H9 (cell line): ENCODE results near the gene C20orf96. TPM values are rescaled to one million over a fixed set of nuclear protein-coding genes. Genes with fewer than 3 reads are reported as not detected.

ENCODE experiments used
- DNase-seq: peaks from one replicate; pipeline ENCODE4 v3.0.0-alpha.2; 2017
- H2AFZ ChIP-seq: one replicate; pipeline ENCODE4 v1.6.1; 2013; ENCODE audit warnings: mild to moderate bottlenecking, low read length, control low read depth, moderate library complexity
- H2AK5ac ChIP-seq: 2 replicates; pipeline ENCODE4 v1.6.1; 2013; ENCODE audit warnings: low read length, control low read depth, mixed read lengths; ENCODE audit not compliant: insufficient read length
- H2BK120ac ChIP-seq: one replicate; pipeline ENCODE4 v1.6.1; 2013; ENCODE audit warnings: low read depth, mild to moderate bottlenecking, low read length, control low read depth, inconsistent platforms; ENCODE audit not compliant: poor library complexity, severe bottlenecking
- H2BK12ac ChIP-seq: 2 replicates; pipeline ENCODE4 v1.6.1; 2013; ENCODE audit warnings: low read length, control low read depth, mixed read lengths, low read depth; ENCODE audit not compliant: insufficient read length
- H2BK15ac ChIP-seq: 2 replicates; pipeline ENCODE4 v1.6.1; 2013; ENCODE audit warnings: low read depth, low read length, control low read depth
- H2BK20ac ChIP-seq: one replicate; pipeline ENCODE4 v1.6.1; 2013; ENCODE audit warnings: low read depth, mild to moderate bottlenecking, low read length, control low read depth, inconsistent platforms; ENCODE audit not compliant: poor library complexity, severe bottlenecking
- H2BK5ac ChIP-seq: 2 replicates; pipeline ENCODE4 v1.6.1; 2013; ENCODE audit warnings: low read length, control low read depth, mixed read lengths; ENCODE audit not compliant: insufficient read length
- H3K14ac ChIP-seq: 2 replicates; pipeline ENCODE4 v1.6.1; 2013; ENCODE audit warnings: low read length, control low read depth; ENCODE audit not compliant: insufficient read depth
- H3K18ac ChIP-seq: 2 replicates; pipeline ENCODE4 v1.6.1; 2013; ENCODE audit warnings: low read depth, mild to moderate bottlenecking, mixed read lengths, low read length, control low read depth; ENCODE audit not compliant: insufficient read length
- H3K23ac ChIP-seq: 2 replicates; pipeline ENCODE4 v1.6.1; 2013; ENCODE audit warnings: low read length, control low read depth, mixed read lengths, low read depth; ENCODE audit not compliant: insufficient read length
- H3K23me2 ChIP-seq: 2 replicates; pipeline ENCODE4 v1.6.1; 2013; ENCODE audit warnings: low read depth, mild to moderate bottlenecking, mixed read lengths, low read length, control low read depth; ENCODE audit not compliant: insufficient read length, poor library complexity, severe bottlenecking
- H3K27ac ChIP-seq: 2 replicates; pipeline ENCODE4 v1.5.1; 2013; ENCODE audit warnings: low read length, control low read depth, mixed read lengths, low read depth; ENCODE audit not compliant: insufficient read length
- H3K27me3 ChIP-seq: 2 replicates; pipeline ENCODE4 v1.6.1; 2013; ENCODE audit warnings: low read length, control low read depth, inconsistent platforms; ENCODE audit not compliant: insufficient read depth
- H3K4ac ChIP-seq: 2 replicates; pipeline ENCODE4 v1.6.1; 2013; ENCODE audit warnings: low read depth, mild to moderate bottlenecking, control low read depth, inconsistent platforms, low read length, moderate library complexity
- H3K4me1 ChIP-seq: 2 replicates; pipeline ENCODE4 v1.6.1; 2013; ENCODE audit warnings: low read length, control low read depth, inconsistent platforms; ENCODE audit not compliant: insufficient read depth
- H3K4me2 ChIP-seq: 2 replicates; pipeline ENCODE4 v1.6.1; 2013; ENCODE audit warnings: low read length, control low read depth, mixed read lengths; ENCODE audit not compliant: insufficient read length, insufficient read depth
- H3K56ac ChIP-seq: 2 replicates; pipeline ENCODE4 v1.6.1; 2013; ENCODE audit warnings: low read depth, mild to moderate bottlenecking, mixed read lengths, low read length, control low read depth; ENCODE audit not compliant: insufficient read length
- H3K79me1 ChIP-seq: 2 replicates; pipeline ENCODE4 v1.6.1; 2013; ENCODE audit warnings: low read depth, mild to moderate bottlenecking, moderate library complexity, low read length, control low read depth, inconsistent platforms; ENCODE audit not compliant: insufficient read depth, poor library complexity, severe bottlenecking
- H3K79me2 ChIP-seq: 2 replicates; pipeline ENCODE4 v1.6.1; 2013; ENCODE audit warnings: low read length, control low read depth, inconsistent platforms; ENCODE audit not compliant: insufficient read depth
- H3K9ac ChIP-seq: 2 replicates; pipeline ENCODE4 v1.6.1; 2013; ENCODE audit warnings: low read length, control low read depth, mixed read lengths; ENCODE audit not compliant: insufficient read length; ENCODE audit errors: extremely low read depth
- H3K9me3 ChIP-seq: one replicate; pipeline ENCODE4 v1.6.1; 2013; ENCODE audit warnings: low read depth, low read length, inconsistent platforms; ENCODE audit not compliant: control insufficient read depth
- H3T11ph ChIP-seq: one replicate; pipeline ENCODE4 v1.6.1; 2013; ENCODE audit warnings: mild to moderate bottlenecking, low read length, control low read depth, inconsistent platforms
- H4K20me1 ChIP-seq: one replicate; pipeline ENCODE4 v1.6.1; 2013; ENCODE audit not compliant: control insufficient read depth, insufficient read length, insufficient read depth
- H4K5ac ChIP-seq: 2 replicates; pipeline ENCODE4 v1.6.1; 2013; ENCODE audit warnings: low read depth, mild to moderate bottlenecking, mixed read lengths, low read length, control low read depth; ENCODE audit not compliant: insufficient read length
- H4K8ac ChIP-seq: replicated peaks from 2 replicates; pipeline ENCODE4 v1.6.1; 2013; ENCODE audit warnings: low read length, control low read depth, mixed read lengths, low read depth; ENCODE audit not compliant: insufficient read length
- H4K91ac ChIP-seq: 2 replicates; pipeline ENCODE4 v1.6.1; 2013; ENCODE audit warnings: low read depth, mild to moderate bottlenecking, moderate library complexity, mixed read lengths, low read length, control low read depth; ENCODE audit not compliant: insufficient read length
- H3K27ac Mint-ChIP-seq, 3 experiments: 2 replicates in 2 of 3; 3 replicates in 1 of 3; pipeline ENCODE4 v1.8.0; 2020 to 2021; ENCODE audit warnings: mixed read lengths in 3 of 3, mild to moderate bottlenecking in 1 of 3, moderate library complexity in 1 of 3
- H3K27me3 Mint-ChIP-seq: 2 replicates; pipeline ENCODE4 v1.8.0; 2021; ENCODE audit warnings: low read depth, mild to moderate bottlenecking, moderate library complexity, mixed read lengths
- H3K36me3 Mint-ChIP-seq, 3 experiments: 2 replicates in 2 of 3; 3 replicates in 1 of 3; pipeline ENCODE4 v1.8.0; 2020 to 2021; ENCODE audit warnings: low read depth in 3 of 3, mixed read lengths in 3 of 3; ENCODE audit not compliant: insufficient read depth in 1 of 3
- H3K4me1 Mint-ChIP-seq, 2 experiments: 2 replicates each; pipeline ENCODE4 v1.8.0; 2020; ENCODE audit warnings: mixed read lengths in 2 of 2
- H3K4me3 Mint-ChIP-seq, 2 experiments: 2 replicates in 1 of 2; 3 replicates in 1 of 2; pipeline ENCODE4 v1.8.0; 2020 to 2021; ENCODE audit warnings: mild to moderate bottlenecking in 2 of 2, mixed read lengths in 2 of 2, moderate library complexity in 1 of 2
- H3K9me3 Mint-ChIP-seq, 2 experiments: 2 replicates in 1 of 2; 3 replicates in 1 of 2; pipeline ENCODE4 v1.8.0; 2020; ENCODE audit warnings: mild to moderate bottlenecking in 2 of 2, mixed read lengths in 2 of 2, moderate library complexity in 1 of 2
- CTCF ChIP-seq: fragments of 200-600 bp; sonication (generic); conservative IDR thresholded peaks from 3 replicates; pipeline ENCODE4 v1.8.0; 2021; ENCODE audit warnings: antibody characterized with exemption, mild to moderate bottlenecking
- WGBS: extraction: QIAGEN DNeasy Blood & Tissue Kit; methylation state at CpG from one replicate; pipeline ENCODE4 v1.1.7; 2013; ENCODE audit warnings: missing lambda C conversion rate, low lambda C conversion rate, mixed read lengths; ENCODE audit not compliant: insufficient read length; ENCODE audit errors: extremely low coverage; 5-methylcytosine and 5-hydroxymethylcytosine counted together
- total RNA-seq: library from RNA; stranded (reverse); gene quantifications from 2 replicates; pipeline ENCODE4 v1.2.1, GENCODE V29; 2021

The C20orf96 gene
- total RNA-seq, 1 experiment from 2014 or later, result 14.5 TPM

- Histone ChIP-seq H3K23ac (no peak overlapping the region), H2BK15ac (no peak overlapping the region), H3K4me1 (no peaks in the 10 kb centered on the region; the same call in 1 of the 2 replicates), H3K27ac (peak overlapping the region; percentile 88), H4K8ac (no peak overlapping the region), H3K14ac (no peak overlapping the region), H3K79me1 (no peaks in the 10 kb centered on the region), H2BK120ac (no peak overlapping the region), H3K4me2 (no peak overlapping the region), H2AFZ (no peak overlapping the region), H3K4ac (no peak overlapping the region), H3K9ac (no peak overlapping the region), H2BK5ac (no peak overlapping the region), H3K18ac (no peak overlapping the region), H4K91ac (no peak overlapping the region), H2AK5ac (no peak overlapping the region), H3K9me3 (no peaks in the 10 kb centered on the region), H3K79me2 (no peaks in the 10 kb centered on the region), H2BK20ac (no peak overlapping the region), H3K56ac (no peak overlapping the region), H4K20me1 (no peaks in the 10 kb centered on the region), H3K27me3 (no peaks in the 10 kb centered on the region), H2BK12ac (no peak overlapping the region), H3T11ph (no peak overlapping the region), H3K23me2 (peaks cover 9% of the 10 kb centered on the region), H4K5ac (no peak overlapping the region)
- WGBS, result no CpG with 5 or more reads among the region's 7 CpGs
- H3K4me1 Mint-ChIP-seq, result peaks cover 24 to 28% of the 10 kb centered on the region in 2 experiments
- peak overlapping the region in 1 of 3 experiments; percentile 33; a peak in 1 of 7 replicates for H3K27ac Mint-ChIP-seq
- H3K27me3 Mint-ChIP-seq, result peaks cover 8% of the 10 kb centered on the region; the same call in 1 of the 2 replicates
- TF ChIP-seq CTCF, result no peak
- H3K4me3 Mint-ChIP-seq, result no peak overlapping the region
- DNase-seq, result no peak
- no peaks in the 10 kb centered on the region for H3K9me3 Mint-ChIP-seq
- peaks cover 0 to 4% (median 0%) of the 10 kb centered on the region in 3 experiments; a peak in 3 of 7 replicates for H3K36me3 Mint-ChIP-seq
Observed at GRCh38 chr20:308427-309038, 18.0 kb upstream of the C20orf96 start.
